NCI-H460 (cell line): ENCODE results near the gene DNM1. TPM values are rescaled to one million over a fixed set of nuclear protein-coding genes. Genes with fewer than 3 reads are reported as not detected.

Experiments
- DNase-seq: peaks from one replicate; pipeline ENCODE4 v3.0.0-alpha.2; 2016; ENCODE audit warnings: low read depth; ENCODE audit errors: extremely low read depth
- polyA plus RNA-seq: library from polyadenylated mRNA; depleted of rRNA; stranded (reverse); fragments of >200 nt; gene quantifications from 2 replicates; pipeline ENCODE4 v1.2.3, GENCODE V29; 2014; cell fraction: nucleus; rRNA removed
- total RNA-seq: library from RNA; depleted of rRNA; stranded (reverse); fragments of >200 nt; shearing (Covaris generic); gene quantifications from 2 replicates; pipeline ENCODE4 v1.2.3, GENCODE V29; 2014; rRNA removed

The DNM1 gene
- 1.0 and 1.2 TPM in 2 replicates for total RNA-seq
- polyA plus RNA-seq: 3.8 and 6.9 TPM in 2 replicates

DNA sequence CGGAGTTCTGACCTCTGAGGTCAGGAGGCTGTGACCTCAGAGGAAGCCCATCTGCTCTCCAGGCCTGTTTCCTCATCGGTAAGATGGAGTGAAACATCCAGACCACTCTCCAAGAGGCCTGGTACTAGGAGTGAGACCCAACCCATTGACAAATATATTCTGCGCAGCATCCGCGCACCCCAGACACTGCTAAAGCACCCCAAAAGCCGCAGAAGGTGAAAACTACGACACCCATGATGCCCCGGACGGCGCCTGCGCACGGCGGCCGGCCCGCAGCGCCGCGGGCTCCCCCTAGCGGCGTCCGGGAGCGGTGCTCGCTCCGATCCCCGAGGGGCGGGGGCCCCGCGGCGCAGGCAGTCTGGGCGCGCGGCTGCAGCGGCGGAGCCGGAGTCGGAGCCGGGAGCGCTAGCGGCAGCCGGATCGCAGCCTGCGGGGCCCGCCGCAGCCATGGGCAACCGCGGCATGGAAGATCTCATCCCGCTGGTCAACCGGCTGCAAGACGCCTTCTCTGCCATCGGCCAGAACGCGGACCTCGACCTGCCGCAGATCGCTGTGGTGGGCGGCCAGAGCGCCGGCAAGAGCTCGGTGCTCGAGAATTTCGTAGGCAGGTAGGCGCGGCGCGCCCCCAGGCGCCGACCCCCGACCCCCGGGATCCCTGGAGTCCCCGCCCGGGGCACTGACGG, at the start of gene DNM1:
Gene DNM1, plus strand, starts transcription at position 356 of the 683 bp plus-strand sequence. Its CDS starts 92 bp downstream, at position 448.
- peak; percentile 39 for DNase-seq

DNA sequence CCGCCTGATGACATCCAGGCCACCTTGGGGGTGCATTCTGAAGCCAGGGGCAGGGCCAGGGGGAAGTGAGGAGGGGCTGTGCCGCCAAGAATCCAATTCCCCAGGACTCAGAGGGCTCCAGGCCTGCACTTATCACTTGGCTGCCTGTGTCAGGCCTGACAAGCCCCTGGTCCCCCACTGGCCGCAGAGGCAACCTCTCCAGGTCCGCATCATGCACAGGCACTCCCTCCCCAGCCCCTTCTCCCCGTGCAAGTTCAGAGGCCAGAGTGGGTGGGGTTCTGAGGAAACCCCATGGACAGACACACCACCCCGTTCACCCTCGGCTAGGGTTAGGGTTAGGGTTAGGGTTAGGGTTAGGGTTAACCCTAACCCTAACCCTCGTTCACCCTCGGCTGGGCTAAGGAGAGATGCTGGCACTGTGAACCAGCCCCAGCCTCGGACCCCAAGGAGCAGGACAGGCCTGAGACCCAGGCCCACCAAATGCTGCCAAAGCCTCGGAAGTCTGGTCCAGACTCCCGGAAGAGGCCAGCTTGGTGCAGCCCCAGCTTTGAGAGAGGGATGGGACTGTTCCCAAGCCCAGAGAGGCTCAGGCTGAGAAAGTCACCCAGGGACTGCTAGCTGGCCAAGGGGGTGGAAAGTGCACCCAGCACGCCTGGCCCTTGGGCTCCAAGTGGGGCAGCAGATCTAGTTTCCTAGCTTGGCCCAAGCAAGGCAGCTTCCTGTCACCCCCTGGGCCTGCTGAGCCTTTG, 49.1 kb upstream of the DNM1 start:
- DNase-seq: no peak

DNA sequence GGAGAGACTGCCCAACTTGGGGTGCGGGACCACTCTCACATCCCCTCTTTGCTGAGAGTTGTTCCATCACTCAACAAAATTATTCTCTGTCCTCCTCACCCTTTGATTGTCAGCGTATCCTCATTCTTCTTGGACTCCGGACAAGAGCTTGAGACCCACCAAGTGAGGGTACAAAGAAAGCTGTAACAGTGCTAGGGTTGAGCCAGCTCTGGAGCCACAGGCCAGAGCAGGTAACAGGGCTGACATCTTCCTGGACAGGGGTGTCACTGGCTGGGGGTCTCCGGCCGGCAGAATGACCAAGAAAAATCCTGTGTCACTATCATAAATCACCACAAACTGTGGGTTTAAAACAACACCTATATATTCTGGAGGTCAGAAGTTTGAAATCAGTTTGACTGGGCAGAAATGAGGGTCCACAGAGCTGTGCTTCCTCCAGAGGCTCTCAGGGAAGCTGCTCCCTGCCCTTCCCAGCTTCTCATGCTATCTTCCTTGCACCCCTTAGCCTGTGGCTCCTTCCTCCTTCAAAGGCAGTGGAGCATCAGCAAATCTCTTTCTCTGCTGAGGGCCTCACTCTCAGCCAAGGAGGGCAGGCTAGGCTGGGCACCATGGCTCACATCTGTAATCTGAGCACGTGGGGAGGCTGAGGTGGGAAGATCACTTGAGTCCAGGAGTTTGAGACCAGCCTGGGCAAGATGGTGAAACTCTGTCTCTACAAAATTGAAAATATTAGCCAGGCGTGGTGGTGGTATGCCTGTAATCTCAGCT, 47.3 kb upstream of the DNM1 start:
- no peak for DNase-seq

GRCh38 chr9:128159522-128159783, 43.7 kb upstream of the DNM1 start:
- DNase-seq: no peak

DNA sequence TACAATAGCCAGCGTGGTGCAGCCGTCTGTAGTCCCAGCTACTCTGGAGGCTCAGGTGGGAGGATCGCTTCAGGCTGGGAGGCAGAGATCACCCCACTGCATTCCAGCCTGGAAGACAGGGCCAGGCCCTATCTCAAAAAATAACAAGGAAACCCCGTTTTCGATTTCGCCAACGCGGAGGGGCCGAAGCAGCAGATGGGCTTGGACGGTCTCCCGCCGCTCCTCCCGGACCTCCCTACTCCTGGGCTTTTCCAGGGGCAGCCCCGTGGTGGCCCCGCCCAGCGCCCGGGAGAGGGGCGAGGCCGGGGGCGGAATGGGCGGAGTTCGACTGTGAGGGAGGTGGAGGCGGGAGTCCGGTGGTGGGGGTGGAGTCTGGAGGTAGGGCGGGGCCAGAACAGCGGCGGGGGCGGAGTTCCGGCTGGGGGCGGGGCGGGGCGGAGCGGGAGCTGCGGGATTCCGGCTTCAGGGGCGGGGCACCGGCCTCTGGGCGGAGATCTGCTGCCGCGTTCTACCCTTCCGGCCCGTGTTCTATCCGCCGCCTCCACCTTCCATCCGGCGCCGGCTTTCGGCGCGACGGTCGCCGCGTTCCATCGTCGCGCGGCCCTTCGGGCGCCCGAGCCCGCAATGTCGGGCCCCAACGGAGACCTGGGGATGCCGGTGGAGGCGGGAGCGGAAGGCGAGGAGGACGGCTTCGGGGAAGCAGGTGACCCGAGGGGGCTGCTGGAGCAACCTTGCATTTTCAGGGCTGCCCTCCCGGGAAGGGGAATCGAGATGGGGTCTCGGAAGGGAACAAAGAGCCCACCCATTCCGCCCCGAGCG, 43.2 kb upstream of the DNM1 start, which contains the start of gene BBLN:
Gene BBLN, plus strand, starts transcription at position 482 of the 819 bp plus-strand sequence. Its CDS starts 143 bp downstream, at position 625.
- peak; percentile 92 for DNase-seq

- no peak for DNase-seq
Measured at GRCh38 chr9:128160603-128160987, 42.6 kb upstream of the DNM1 start.

- DNase-seq: no peak
Measured at GRCh38 chr9:128161215-128161902, 41.8 kb upstream of the DNM1 start.

GRCh38 chr9:128162215-128163026, 40.8 kb upstream of the DNM1 start:
- no peak for DNase-seq

DNA sequence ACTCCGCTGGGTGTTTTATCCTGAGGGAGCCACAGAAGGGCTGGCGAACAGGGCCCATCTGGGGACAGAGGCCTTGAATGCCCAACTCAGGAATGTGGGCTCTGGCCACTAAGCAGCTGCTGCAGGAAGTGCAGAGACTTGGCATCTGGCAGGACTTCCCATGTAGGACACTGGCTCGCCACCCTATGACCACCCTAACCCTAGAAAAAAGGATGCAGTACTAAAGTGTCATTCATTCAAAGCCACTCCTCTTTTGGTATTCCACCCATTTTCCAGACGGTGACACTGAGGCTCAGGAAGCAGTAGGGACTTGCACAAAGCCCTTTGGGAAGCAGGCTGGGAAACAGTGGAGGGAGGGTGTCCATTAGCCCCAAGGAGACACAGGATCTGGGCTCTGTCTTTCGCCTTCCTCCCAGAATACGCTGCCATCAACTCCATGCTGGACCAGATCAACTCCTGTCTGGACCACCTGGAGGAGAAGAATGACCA, 40.1 kb upstream of the DNM1 start:
- DNase-seq: no peak

GRCh38 chr9:128163523-128164306, 39.5 kb upstream of the DNM1 start:
- DNase-seq: no peak

DNA sequence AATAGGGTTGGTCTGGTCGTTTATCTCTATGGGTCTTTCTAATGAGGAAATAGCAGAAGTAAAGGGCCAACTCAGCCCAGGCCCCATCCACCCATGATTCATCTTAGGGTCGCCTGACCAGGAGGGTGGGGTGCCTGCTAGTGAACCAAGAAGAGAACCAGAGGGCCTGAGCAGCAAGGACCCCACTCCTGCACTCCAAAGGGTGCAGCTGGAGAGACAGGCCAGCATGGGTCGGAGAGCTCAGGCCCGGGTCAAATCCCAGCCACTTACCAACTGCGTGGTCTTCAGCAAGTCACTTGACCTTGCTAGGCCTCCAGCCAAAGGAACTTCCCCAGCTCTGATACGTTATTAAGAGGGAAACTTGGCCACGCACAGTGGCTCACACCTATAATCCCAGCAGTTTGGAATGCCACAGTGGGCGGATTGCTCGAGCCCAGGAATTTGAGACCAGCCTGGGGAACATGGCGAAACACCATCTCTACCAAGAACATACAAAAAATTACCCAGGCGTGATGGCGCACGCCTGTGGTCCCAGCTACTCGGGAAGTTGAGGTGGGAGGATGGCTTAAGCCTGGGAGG, 38.8 kb upstream of the DNM1 start:
- DNase-seq: no peak

GRCh38 chr9:128166169-128166568, 37.0 kb upstream of the DNM1 start:
- DNase-seq: no peak

- no peak for DNase-seq
Measured at GRCh38 chr9:128167209-128167608, 36.0 kb upstream of the DNM1 start.

DNA sequence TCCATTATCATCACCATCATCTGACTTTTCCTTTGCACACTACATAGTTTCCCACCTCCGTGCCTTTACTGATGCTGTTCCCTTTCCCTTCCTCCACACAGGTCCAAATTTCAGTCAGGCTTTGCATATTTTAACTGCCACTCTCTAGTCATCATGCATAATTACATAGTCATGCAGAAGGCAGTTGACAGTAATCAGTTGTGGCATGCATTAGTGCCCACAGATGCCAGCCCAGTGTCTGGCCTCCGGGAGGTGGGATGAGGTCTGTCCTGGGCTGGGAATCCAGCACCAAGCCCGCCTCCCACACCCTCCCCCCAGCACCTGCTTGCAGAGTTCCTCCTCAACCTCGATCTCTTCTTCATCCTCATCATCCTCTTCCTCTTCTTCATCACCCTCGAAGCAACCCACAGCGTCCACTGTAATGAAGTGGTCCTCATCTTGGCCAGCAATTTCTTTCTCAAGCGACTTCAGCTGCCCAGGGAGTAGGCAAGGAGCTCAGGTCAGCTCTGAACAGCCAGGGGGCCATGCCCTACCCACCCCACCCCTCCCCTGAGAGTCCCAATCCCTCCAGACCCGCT, 34.4 kb upstream of the DNM1 start:
- DNase-seq: no peak

DNA sequence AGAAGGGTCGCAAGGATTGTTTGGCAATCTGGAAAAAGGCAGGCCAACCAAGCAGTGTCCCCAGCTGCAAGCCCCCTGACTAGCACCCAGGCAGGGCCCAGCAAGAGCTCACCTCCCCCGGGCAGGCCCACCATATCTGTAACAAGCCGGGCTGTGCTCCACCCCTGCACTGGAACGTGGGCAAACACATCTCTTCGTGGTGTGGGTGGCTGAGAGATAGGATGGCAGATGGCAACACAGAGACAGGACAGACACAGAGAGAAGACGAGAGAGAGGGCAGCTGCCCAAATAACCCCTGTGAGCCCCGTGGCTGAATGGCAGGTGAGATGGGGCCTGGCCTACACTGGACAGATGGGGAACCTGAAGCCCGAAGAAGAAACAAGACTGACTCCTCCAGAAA, 33.7 kb upstream of the DNM1 start:
- no peak for DNase-seq

DNA sequence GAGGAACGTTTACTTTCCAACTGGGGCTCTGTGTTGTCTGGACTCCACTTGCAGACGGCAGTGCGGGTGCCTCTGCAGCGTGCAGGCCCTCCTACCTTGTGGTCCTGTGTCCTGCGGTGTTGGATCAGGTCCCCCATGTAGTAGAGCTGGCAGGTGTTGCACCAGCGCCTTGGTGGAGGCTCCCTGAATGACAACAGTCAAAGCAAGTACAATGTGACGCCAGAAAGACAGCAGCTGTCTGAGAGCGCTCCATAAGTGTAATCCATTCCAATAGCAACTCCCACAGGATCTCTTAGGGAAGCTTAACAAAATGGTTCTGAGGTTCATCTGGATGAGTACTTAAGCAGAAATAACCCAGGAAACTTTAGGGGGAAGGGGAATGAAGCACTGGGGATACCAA, 33.3 kb upstream of the DNM1 start:
- no peak for DNase-seq

DNA sequence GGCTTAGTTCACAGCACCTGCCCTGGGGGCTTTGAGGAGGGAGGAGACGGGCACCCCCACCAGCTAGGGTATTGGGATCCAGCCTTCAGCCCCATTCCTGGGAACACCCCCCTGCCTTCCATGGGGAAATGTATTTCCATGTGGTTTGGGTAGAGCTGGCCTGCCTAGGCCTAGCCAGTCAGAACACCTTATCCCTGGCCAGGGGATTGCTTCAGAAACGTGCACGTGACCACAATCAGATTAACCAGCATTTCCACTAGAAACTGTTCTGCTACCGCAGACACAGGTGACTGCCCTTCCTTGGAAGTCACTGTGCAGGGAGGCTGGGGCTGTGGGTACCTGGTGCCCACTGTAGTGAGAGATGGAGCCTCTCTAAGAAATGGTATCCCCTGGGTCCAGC, 29.1 kb upstream of the DNM1 start:
- no peak for DNase-seq
